OCI-LY7 (cell line): ENCODE measurements around the gene KCNIP1.

ENCODE experiments used
- CTCF ChIP-seq: fragments of 200-600 bp; sonication (generic); conservative IDR thresholded peaks from 2 replicates; pipeline ENCODE4 v1.5.1; 2014; ENCODE audit warnings: mild to moderate bottlenecking, antibody characterized with exemption, low read length, moderate library complexity, mixed read lengths
- EZH2phosphoT487 ChIP-seq: fragments of 200-600 bp; sonication (generic); IDR thresholded peaks from 2 replicates; pipeline ENCODE4 v1.6.1; 2018; ENCODE audit warnings: low read depth, borderline replicate concordance, mild to moderate bottlenecking, mixed run types, antibody characterized with exemption, low read length, moderate library complexity, mixed read lengths

DNA sequence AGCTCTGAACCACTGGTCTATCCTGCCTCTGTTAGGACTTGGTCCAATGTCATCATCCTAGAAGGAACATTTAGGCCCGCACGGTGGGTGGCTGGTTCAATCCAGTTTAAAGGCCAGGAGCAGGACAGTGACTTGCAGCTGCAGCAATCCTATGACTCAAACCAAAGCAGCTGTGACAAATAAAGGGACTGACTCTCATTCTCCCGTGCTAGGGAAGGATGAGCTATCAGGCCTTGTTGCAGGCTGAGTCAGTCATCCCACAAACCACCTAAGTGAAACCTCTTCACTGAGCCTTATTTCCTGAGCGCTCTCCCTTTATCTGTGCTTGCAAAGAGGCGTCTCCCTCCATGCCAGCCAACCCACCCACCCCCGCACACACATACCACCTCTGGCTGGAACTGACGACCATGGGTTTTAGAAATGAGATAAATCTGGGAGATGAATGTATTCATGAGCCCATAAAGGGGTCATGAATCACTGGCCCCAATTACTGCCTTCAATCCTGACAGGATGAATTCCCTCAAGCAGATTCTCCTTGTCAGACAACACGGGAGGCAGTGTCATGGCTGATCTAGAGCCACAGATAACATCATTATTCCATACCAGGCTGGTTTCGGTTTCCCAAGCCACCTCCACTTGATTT, 93.4 kb downstream of the KCNIP1 start:
- TF ChIP-seq CTCF: no peak
- no peak for TF ChIP-seq EZH2phosphoT487
